ENCODE data around the gene CAMK1D. TPM values are rescaled to one million over a fixed set of nuclear protein-coding genes. Genes with fewer than 3 reads are reported as not detected.

The CAMK1D gene
- total and polyA plus RNA-seq, 2 donors (not counting 3 experiments of a cell fraction or from before 2014, with no cell fraction given) = 0.37 to 4.2 TPM

- Histone ChIP-seq H3K27ac (ENCODE audit: insufficient read depth, low read depth, low read length) (no peak overlapping the region), H2AFZ (ENCODE audit: low read depth, low read length) (no peak overlapping the region), H3K9ac (replicated peaks; ENCODE audit: extremely low read depth, insufficient read depth, low read length) (no peak overlapping the region), H3K36me3 (ENCODE audit: control insufficient read depth in 2 of 2, extremely low read depth in 1 of 2, insufficient read depth in 2 of 2, low read length in 2 of 2) (no peaks in the 10 kb centered on the region), H3K4me3 (replicated peaks in 1 of 3; ENCODE audit: insufficient read depth in 1 of 3, low read depth in 1 of 3, low read length in 3 of 3) (no peak overlapping the region), H3K9me3 (replicated peaks; ENCODE audit: control insufficient read depth, insufficient read depth, low read length) (no peaks in the 10 kb centered on the region), H3K79me2 (ENCODE audit: control insufficient read depth, insufficient read depth, low read length) (no peaks in the 10 kb centered on the region), H3K9me1 (replicated peaks; ENCODE audit: control insufficient read depth, extremely low read depth, insufficient read depth, low read length) (no peaks in the 10 kb centered on the region), H4K20me1 (replicated peaks; ENCODE audit: control insufficient read depth, extremely low read depth, insufficient read depth, low read length) (no peaks in the 10 kb centered on the region), H3K4me2 (ENCODE audit: insufficient read depth, low read length) (no peak overlapping the region), H3K4me1 (ENCODE audit: control insufficient read depth, extremely low read depth, insufficient read depth, low read length) (no peaks in the 10 kb centered on the region), H3K27me3 (ENCODE audit: control insufficient read depth in 2 of 2, insufficient read depth in 2 of 2, low read length in 2 of 2) (peaks cover 4 to 12% of the 10 kb centered on the region in 2 experiments)
- intact Hi-C loops (cut with micrococcal nuclease) = no loop called here
- no peak for FAIRE-seq
- BruUV-seq (replicated peaks) = no TSS peak
- CTCF ChIA-PET = interaction anchor here (1.4 kb wide), 1 partner anchor 158 kb away, joined by 4 read pairs; no protein-coding TSS in a partner anchor
- dilution Hi-C loops (cut with MboI; ENCODE audit: extremely low pct_ligation_motif_present, low sequenced_read_pairs) = no loop called here
- POLR2A ChIA-PET = no interaction called here
- TF ChIP-seq POLR2A (IDR thresholded peaks at IDR 0.05; ENCODE audit: low read depth, low read length) (no peak), POLR2AphosphoS5 (IDR thresholded peaks at IDR 0.05; ENCODE audit: insufficient read depth, low read depth, low read length) (no peak), FOS (IDR thresholded peaks at IDR 0.05; ENCODE audit: borderline replicate concordance, insufficient read depth, low read length) (no peak), MYC (IDR thresholded peaks at IDR 0.05; ENCODE audit: low read depth, low read length) (no peak), CTCF (IDR thresholded peaks at IDR 0.05; ENCODE audit: extremely low read depth in 1 of 2, insufficient read depth in 1 of 2, low read depth in 1 of 2, low read length in 2 of 2) (no peak), MAX (IDR thresholded peaks at IDR 0.05; ENCODE audit: insufficient read depth, insufficient read length) (no peak)
- DNase-seq (ENCODE audit: low read depth, low spot score) = no peak
Observed at GRCh38 chr10:12743941-12744340, 394.6 kb downstream of the CAMK1D start.

GRCh38 chr10:12748186-12748585 is 398.8 kb downstream of the CAMK1D start:
- ChIA-PET CTCF (no interaction called here), POLR2A (interaction anchor here (0.9 kb wide), 1 partner anchor 12 kb away, joined by 3 read pairs; no protein-coding TSS in a partner anchor)
- H2AFZ ChIP-seq (ENCODE audit: low read depth, low read length) = no peak overlapping the region
- no peak overlapping the region for H3K4me3 ChIP-seq (replicated peaks in 1 of 3; ENCODE audit: insufficient read depth in 1 of 3, low read depth in 1 of 3, low read length in 3 of 3)
- no peak overlapping the region for H3K9ac ChIP-seq (replicated peaks; ENCODE audit: extremely low read depth, insufficient read depth, low read length)
- no peak overlapping the region for H3K27ac ChIP-seq (ENCODE audit: insufficient read depth, low read depth, low read length)
- no TSS peak for BruUV-seq (replicated peaks)
- H3K79me2 ChIP-seq (ENCODE audit: control insufficient read depth, insufficient read depth, low read length) = no peaks in the 10 kb centered on the region
- no peak overlapping the region for H3K4me2 ChIP-seq (ENCODE audit: insufficient read depth, low read length)
- no peaks in the 10 kb centered on the region for H3K9me3 ChIP-seq (replicated peaks; ENCODE audit: control insufficient read depth, insufficient read depth, low read length)
- intact Hi-C loops (cut with micrococcal nuclease) = no loop called here
- dilution Hi-C loops (cut with MboI; ENCODE audit: extremely low pct_ligation_motif_present, low sequenced_read_pairs) = no loop called here
- H4K20me1 ChIP-seq (replicated peaks; ENCODE audit: control insufficient read depth, extremely low read depth, insufficient read depth, low read length) = no peaks in the 10 kb centered on the region
- H3K4me1 ChIP-seq (ENCODE audit: control insufficient read depth, extremely low read depth, insufficient read depth, low read length) = no peaks in the 10 kb centered on the region
- H3K27me3 ChIP-seq (ENCODE audit: control insufficient read depth in 2 of 2, insufficient read depth in 2 of 2, low read length in 2 of 2) = peaks cover 0 to 7% of the 10 kb centered on the region in 2 experiments
- FAIRE-seq (no peak), DNase-seq (ENCODE audit: low read depth, low spot score) (no peak)
- H3K9me1 ChIP-seq (replicated peaks; ENCODE audit: control insufficient read depth, extremely low read depth, insufficient read depth, low read length) = no peaks in the 10 kb centered on the region
- H3K36me3 ChIP-seq (ENCODE audit: control insufficient read depth in 2 of 2, extremely low read depth in 1 of 2, insufficient read depth in 2 of 2, low read length in 2 of 2) = no peaks in the 10 kb centered on the region
- no peak for TF ChIP-seq MAX (IDR thresholded peaks at IDR 0.05; ENCODE audit: insufficient read depth, insufficient read length)
- no peak for TF ChIP-seq JUN (IDR thresholded peaks at IDR 0.05; ENCODE audit: borderline replicate concordance, insufficient read depth, insufficient read length, low read depth)
- TF ChIP-seq GATA2 (IDR thresholded peaks at IDR 0.05; ENCODE audit: insufficient read depth, insufficient read length, low read depth, low read length) = no peak
- TF ChIP-seq POLR2AphosphoS5 (IDR thresholded peaks at IDR 0.05; ENCODE audit: insufficient read depth, low read depth, low read length) = no peak
- no peak for TF ChIP-seq FOS (IDR thresholded peaks at IDR 0.05; ENCODE audit: borderline replicate concordance, insufficient read depth, low read length)
- no peak for TF ChIP-seq CTCF (IDR thresholded peaks at IDR 0.05; ENCODE audit: extremely low read depth in 1 of 2, insufficient read depth in 1 of 2, low read depth in 1 of 2, low read length in 2 of 2)
- TF ChIP-seq MYC (IDR thresholded peaks at IDR 0.05; ENCODE audit: low read depth, low read length) = no peak
- no peak for TF ChIP-seq POLR2A (IDR thresholded peaks at IDR 0.05; ENCODE audit: low read depth, low read length)

Measured in endothelial cell of umbilical vein (primary cell).